NCI-H146 treated with DMSO at 0.1 percent for 48 hours (cell line): ENCODE results near the gene ZNF385C.

ENCODE experiments used
- DNase-seq: peaks from one replicate; lab custom pipeline; 2025; ENCODE audit not compliant: unreplicated experiment; lab: John Stamatoyannopoulos, UW

Gene ZNF385C

DNA sequence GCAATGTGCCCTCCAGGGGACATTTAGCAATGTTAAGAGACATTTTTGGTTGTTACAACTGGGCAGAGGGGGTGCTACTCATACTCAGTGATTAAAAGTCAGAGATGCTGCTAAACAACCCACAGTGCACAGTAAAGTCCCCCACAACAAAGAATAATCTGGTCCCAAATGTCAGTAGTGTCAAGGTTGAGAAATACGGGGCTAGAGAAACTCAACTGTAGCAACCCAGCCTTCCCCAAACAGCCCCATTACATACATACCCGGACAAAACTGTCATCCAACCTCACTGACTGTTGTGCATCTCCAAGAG, 101.5 kb downstream of the ZNF385C start:
- DNase-seq, result no peak

GRCh38 chr17:41992576-41992975, 105.7 kb downstream of the ZNF385C start:
- no peak for DNase-seq

DNA sequence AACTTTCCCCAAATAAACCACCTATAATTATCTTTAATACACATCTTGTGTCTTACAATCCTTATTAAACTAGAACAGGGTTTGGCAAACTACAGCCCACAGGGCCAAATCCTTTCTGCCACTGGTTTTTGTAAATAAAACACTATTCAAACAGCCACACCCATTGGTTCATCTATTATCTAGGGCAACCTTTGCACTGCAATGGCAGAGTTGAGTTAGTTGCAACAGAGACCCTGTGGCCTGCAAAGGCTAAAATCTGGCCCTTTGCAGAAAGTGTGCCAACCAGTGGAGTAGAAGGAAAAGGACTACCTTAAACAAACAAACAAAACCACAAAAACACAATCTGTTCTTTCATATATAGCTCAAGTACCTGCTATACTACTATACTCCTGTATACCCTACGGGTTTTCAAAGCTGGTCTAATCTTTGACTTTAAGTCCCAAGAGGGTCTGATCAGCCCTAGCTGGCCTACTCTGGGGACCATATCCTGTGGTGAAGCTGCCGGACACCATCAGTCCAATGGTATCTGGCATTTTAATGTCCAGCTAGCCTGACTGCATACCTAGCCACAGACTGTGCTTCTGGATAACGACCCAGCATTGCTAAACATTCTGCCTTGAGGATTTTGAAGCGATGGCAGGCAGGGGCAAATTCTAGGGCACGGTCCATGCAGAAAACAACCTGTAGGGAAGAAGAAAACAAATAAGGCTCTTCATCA, 108.4 kb downstream of the ZNF385C start:
- DNase-seq, result no peak

GRCh38 chr17:41988418-41988817, 109.9 kb downstream of the ZNF385C start:
- DNase-seq, result no peak

DNA sequence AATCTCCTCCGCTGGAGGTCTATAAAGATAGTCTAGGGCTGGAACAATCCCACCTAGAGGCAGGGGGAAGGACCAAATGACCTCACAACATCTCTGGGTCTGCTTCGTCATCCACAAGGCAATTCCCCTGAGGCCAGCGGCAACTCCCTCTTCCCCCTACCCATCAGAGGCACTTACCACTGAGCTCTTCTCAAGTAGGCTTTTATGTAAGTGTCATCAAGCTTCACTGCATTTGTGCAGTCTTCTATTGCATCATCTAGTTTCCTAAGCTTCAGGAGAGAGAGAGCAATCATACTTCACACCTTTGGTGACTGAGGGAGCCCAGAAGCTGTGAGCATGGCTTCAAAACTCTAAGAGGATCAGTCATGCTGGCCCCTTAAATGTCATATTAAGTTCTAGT, 110.6 kb downstream of the ZNF385C start:
- DNase-seq, result no peak

DNA sequence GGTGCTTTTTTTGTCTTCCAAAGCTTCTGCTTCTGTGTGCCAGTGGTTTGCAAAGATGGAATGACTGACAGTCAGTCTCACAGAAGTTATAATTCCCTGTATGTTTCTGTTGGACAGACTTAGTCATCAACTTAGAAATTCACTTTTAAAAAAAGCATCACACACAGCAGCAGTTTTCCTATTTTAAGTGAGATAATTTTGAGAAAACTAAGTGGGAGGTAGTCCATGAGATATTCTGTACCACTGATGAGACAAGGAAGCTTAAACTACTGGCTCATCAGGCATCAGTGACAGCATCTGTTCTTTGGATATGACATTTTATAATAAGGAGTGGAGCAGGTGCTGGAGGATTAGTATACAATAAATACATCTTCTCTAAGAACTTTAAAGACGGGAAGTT, 111.6 kb downstream of the ZNF385C start:
- DNase-seq, result no peak

- no peak for DNase-seq
Observed at GRCh38 chr17:41985919-41986318, 112.4 kb downstream of the ZNF385C start.

DNA sequence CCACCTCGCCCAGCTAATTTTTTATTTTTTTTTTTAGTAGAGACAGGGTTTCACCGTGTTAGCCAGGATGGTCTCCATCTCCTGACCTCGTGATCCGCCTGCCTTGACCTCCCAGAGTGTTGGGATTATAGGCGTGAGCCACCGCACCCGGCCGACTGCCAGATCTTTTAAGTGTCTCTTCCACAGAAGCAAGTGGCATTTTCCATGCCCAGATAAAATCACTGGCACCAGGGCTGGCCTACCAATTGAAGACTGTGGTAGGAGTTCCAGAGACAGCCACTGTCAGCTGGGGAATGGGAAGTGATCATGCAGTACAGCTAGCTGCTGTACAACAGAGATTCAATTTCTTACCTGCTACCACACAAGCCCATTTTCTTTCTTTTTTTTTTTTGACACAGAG, 113.8 kb downstream of the ZNF385C start:
- DNase-seq, result no peak

- DNase-seq, result no peak
Observed at GRCh38 chr17:41982026-41982760, 116.1 kb downstream of the ZNF385C start.

GRCh38 chr17:41977991-41978390, 120.3 kb downstream of the ZNF385C start:
- no peak for DNase-seq

- DNase-seq, result no peak
Observed at GRCh38 chr17:41976142-41976768, 122.0 kb downstream of the ZNF385C start.
